HUES64 (cell line): ENCODE measurements around the gene HSD17B13.
"Not testable (repeated sequence)": the region's sequence is repeated elsewhere in the genome, so short reads cannot be mapped to it uniquely, and the experiment has no call there.

ENCODE experiments used
- H3K27ac ChIP-seq: 2 replicates; pipeline ENCODE4 v1.7.0; 2013; ENCODE audit warnings: low read depth, low read length, inconsistent platforms
- H3K27me3 ChIP-seq: 2 replicates; pipeline ENCODE4 v1.6.1; 2013; ENCODE audit warnings: mild to moderate bottlenecking, low read length; ENCODE audit not compliant: insufficient read depth
- H3K36me3 ChIP-seq: 2 replicates; pipeline ENCODE4 v1.6.1; 2013; ENCODE audit warnings: mild to moderate bottlenecking, low read length; ENCODE audit not compliant: insufficient read depth
- H3K4me1 ChIP-seq: 2 replicates; pipeline ENCODE4 v1.6.1; 2013; ENCODE audit warnings: mild to moderate bottlenecking, low read length, moderate library complexity; ENCODE audit not compliant: insufficient read depth
- H3K4me3 ChIP-seq: 2 replicates; pipeline ENCODE4 v1.5.1; 2013; ENCODE audit warnings: mild to moderate bottlenecking, low read length, moderate library complexity
- H3K9ac ChIP-seq: 2 replicates; pipeline ENCODE4 v1.6.1; 2013; ENCODE audit warnings: mild to moderate bottlenecking, low read depth, low read length
- H3K9me3 ChIP-seq: 2 replicates; pipeline ENCODE4 v1.6.1; 2013; ENCODE audit warnings: low read depth, low read length; ENCODE audit not compliant: insufficient read depth
- WGBS: fragments of 150-250, 120-280 bp; methylation state at CpG from one replicate; pipeline ENCODE4 v1.1.7; 2013; ENCODE audit warnings: missing lambda C conversion rate; 5-methylcytosine and 5-hydroxymethylcytosine counted together

HSD17B13 gene

DNA sequence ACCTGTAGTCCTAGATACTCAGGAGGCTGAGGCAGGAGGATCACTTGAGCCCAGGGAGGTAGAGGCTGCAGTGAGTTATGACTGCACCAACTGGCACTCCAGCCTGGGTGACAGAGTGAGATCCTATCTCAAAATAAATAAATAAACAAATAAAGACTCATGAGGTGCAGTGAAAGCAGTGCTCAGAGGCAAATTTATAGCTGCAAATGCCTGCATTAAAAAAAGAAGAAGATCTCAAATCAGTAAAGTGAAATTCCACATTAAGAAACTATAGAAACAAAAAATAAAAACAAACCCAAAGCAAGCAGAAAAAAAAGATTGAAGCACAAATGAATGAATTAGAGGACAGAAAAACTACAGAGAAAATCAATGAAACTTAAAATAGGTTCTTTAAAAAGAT is 22.5 kb upstream of the HSD17B13 start:
- Histone ChIP-seq H3K9me3 (no peaks in the 10 kb centered on the region), H3K36me3 (peaks cover 3% of the 10 kb centered on the region), H3K4me3 (no peak overlapping the region), H3K27ac (no peak overlapping the region), H3K27me3 (no peaks in the 10 kb centered on the region), H3K9ac (no peak overlapping the region), H3K4me1 (no peaks in the 10 kb centered on the region)

DNA sequence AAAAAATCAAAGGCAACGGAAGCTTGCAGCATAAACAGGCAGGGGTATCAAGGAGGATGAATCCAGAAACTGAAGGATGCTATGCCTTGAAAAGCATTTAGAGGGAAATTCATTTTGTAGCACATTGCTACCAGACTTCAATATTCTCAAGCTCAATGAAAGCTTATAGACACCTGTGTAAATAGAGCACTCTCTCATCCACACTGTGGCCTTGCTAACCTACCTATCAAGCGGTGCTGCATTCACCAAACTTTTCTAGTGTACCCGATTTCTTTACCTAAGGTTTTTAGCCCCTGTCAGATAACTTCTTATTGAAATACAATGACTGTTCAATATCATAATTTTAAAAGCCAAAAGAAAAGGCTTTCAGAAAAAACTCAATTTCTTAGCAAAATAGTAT is 20.2 kb upstream of the HSD17B13 start:
- Histone ChIP-seq H3K27ac (no peak overlapping the region), H3K36me3 (peaks cover 3% of the 10 kb centered on the region), H3K4me3 (no peak overlapping the region), H3K4me1 (no peaks in the 10 kb centered on the region), H3K9me3 (no peaks in the 10 kb centered on the region), H3K27me3 (no peaks in the 10 kb centered on the region), H3K9ac (no peak overlapping the region)
- WGBS: 98% methylated on average over 3 of the region's 3 CpGs

GRCh38 chr4:87341954-87342635 is 19.4 kb upstream of the HSD17B13 start:
- H3K4me1 ChIP-seq, H3K9ac ChIP-seq, H3K4me3 ChIP-seq, H3K36me3 ChIP-seq, H3K9me3 ChIP-seq, H3K27me3 ChIP-seq, H3K27ac ChIP-seq: not testable (repeated sequence)
- 92% methylated on average over 7 of the region's 8 CpGs for WGBS

- Histone ChIP-seq H3K4me1 (no peaks in the 10 kb centered on the region), H3K9me3 (no peaks in the 10 kb centered on the region), H3K36me3 (peaks cover 3% of the 10 kb centered on the region; the same call in 1 of the 2 replicates), H3K4me3 (no peak overlapping the region), H3K9ac (no peak overlapping the region), H3K27ac (no peak overlapping the region), H3K27me3 (no peaks in the 10 kb centered on the region)
- 94% methylated on average over 2 of the region's 2 CpGs for WGBS
Observed at GRCh38 chr4:87339440-87339839, 16.8 kb upstream of the HSD17B13 start.

GRCh38 chr4:87337361-87337760 is 14.7 kb upstream of the HSD17B13 start:
- no CpG with 5 or more reads among the region's 1 CpG for WGBS
- Histone ChIP-seq H3K36me3 (peaks cover 3% of the 10 kb centered on the region), H3K4me1 (no peaks in the 10 kb centered on the region), H3K27me3 (no peaks in the 10 kb centered on the region), H3K9ac (no peak overlapping the region), H3K4me3 (no peak overlapping the region), H3K9me3 (peaks cover 15% of the 10 kb centered on the region), H3K27ac (no peak overlapping the region)

DNA sequence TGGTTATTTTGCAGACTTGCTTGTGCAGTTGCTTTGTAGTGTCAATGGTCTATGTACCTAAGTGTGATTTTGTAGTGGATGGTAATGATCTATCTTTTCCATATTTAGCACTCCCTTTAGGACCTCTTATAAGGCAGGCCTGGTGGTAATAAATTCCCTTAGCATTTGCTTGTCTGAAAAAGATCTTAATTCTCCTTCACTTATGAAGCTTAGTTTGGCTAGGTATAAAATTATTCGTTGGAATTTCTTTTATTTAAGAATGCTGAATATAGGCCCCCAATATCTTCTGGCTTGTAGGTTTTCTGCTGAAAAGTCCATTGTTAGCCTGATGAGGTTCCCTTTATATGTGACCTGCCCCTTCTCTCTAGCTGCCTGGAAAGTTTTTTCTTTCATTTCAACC is 10.6 kb upstream of the HSD17B13 start:
- WGBS: 100% methylated on average over 1 of the region's 1 CpG
- Histone ChIP-seq H3K4me3 (no peak overlapping the region), H3K9me3 (peaks cover 15% of the 10 kb centered on the region)

GRCh38 chr4:87330761-87331160 is 8.1 kb upstream of the HSD17B13 start:
- no peaks in the 10 kb centered on the region for H3K4me1 ChIP-seq
- H3K36me3 ChIP-seq: no peaks in the 10 kb centered on the region; the same call in 1 of the 2 replicates
- no peak overlapping the region for H3K27ac ChIP-seq
- H3K9me3 ChIP-seq: peaks cover 15% of the 10 kb centered on the region
- WGBS: 88% methylated on average over 3 of the region's 4 CpGs
- no peak overlapping the region for H3K4me3 ChIP-seq
- H3K9ac ChIP-seq: no peak overlapping the region
- H3K27me3 ChIP-seq: no peaks in the 10 kb centered on the region

More for the DNA sequence above, 10.6 kb upstream of the HSD17B13 start:
- Histone ChIP-seq H3K9ac (no peak overlapping the region), H3K36me3 (peaks cover 3% of the 10 kb centered on the region; the same call in 1 of the 2 replicates), H3K27me3 (no peaks in the 10 kb centered on the region), H3K27ac (no peak overlapping the region), H3K4me1 (no peaks in the 10 kb centered on the region)

DNA sequence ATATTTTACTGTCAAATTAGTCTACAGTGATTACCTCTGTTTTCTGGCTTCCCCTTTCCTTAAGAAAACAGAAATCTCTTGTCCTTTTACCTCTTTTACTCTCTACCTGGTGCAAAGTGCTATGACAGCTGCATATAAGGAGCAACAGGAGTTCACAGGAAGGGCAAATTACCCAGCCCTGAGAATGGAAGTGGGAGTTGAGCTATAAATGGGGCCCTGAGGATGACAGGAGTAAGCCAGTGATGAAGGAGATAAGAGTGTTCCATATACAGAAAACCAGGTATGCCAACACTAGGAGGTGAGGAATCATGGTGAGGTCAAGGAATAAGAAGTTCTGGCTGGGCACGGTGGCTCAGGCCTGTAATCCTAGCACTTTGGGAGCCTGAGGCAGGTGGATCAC is 4.5 kb upstream of the HSD17B13 start:
- H3K9me3 ChIP-seq: no peaks in the 10 kb centered on the region
- H3K27me3 ChIP-seq: no peaks in the 10 kb centered on the region
- 97% methylated on average over 1 of the region's 1 CpG for WGBS
- H3K4me3 ChIP-seq: no peak overlapping the region
- H3K36me3 ChIP-seq: no peaks in the 10 kb centered on the region
- H3K9ac ChIP-seq: no peak overlapping the region
- no peak overlapping the region for H3K27ac ChIP-seq
- no peaks in the 10 kb centered on the region for H3K4me1 ChIP-seq

GRCh38 chr4:87326460-87326859 is 3.8 kb upstream of the HSD17B13 start:
- no peaks in the 10 kb centered on the region for H3K27me3 ChIP-seq
- no peak overlapping the region for H3K9ac ChIP-seq
- H3K4me3 ChIP-seq: no peak overlapping the region
- no peaks in the 10 kb centered on the region for H3K4me1 ChIP-seq
- no peaks in the 10 kb centered on the region for H3K9me3 ChIP-seq
- WGBS: no CpG with 5 or more reads among the region's 3 CpGs
- no peaks in the 10 kb centered on the region for H3K36me3 ChIP-seq
- no peak overlapping the region for H3K27ac ChIP-seq

DNA sequence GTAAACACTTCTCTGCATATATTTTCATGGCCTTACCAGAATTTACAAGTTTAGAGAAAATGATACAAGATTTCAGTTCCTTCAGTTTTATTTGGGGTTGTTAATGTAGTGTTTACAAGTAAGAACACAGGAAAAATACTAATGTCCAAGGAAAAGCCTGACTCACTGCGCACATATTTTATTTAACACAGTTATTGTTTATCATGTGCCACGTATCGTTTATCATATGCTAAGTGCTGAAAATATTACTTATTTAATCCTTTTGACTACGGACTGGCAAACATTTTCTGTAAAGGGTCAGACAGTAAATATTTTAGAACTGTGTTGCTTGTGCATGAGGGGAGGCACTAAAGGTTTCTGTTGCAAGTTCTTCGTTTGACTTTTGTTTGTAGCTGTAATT is 794 bp downstream of the HSD17B13 start:
- no peaks in the 10 kb centered on the region for H3K36me3 ChIP-seq
- no peaks in the 10 kb centered on the region for H3K27me3 ChIP-seq
- H3K9me3 ChIP-seq: no peaks in the 10 kb centered on the region
- H3K9ac ChIP-seq: no peak overlapping the region
- no peak overlapping the region for H3K27ac ChIP-seq
- 85% methylated on average over 5 of the region's 5 CpGs for WGBS
- no peaks in the 10 kb centered on the region for H3K4me1 ChIP-seq
- no peak overlapping the region for H3K4me3 ChIP-seq

- H3K36me3 ChIP-seq: no peaks in the 10 kb centered on the region
- no peaks in the 10 kb centered on the region for H3K4me1 ChIP-seq
- no peak overlapping the region for H3K27ac ChIP-seq
- H3K9me3 ChIP-seq: no peaks in the 10 kb centered on the region
- no peaks in the 10 kb centered on the region for H3K27me3 ChIP-seq
- no peak overlapping the region for H3K9ac ChIP-seq
- 100% methylated on average over 1 of the region's 1 CpG for WGBS
- H3K4me3 ChIP-seq: no peak overlapping the region
Observed at GRCh38 chr4:87317527-87317926, 5.2 kb downstream of the HSD17B13 start.

DNA sequence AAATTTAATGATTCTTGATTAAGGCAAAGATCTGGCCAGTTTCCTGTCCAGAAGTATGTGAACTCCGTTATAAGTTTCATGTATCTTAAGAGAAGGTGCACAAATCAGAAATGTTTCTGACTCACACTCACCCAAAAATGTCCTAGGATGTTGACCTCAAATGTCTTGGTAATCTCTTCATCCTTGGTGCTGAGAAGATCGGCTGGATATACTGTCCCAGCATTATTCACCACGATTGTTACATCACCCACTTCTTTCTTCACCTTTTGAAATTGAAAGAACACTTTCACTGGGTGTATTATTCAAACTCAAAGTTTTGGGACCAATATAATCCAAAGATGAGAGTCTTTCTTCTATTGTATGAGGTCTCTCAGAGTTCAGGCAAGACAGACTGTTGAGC is 5.7 kb downstream of the HSD17B13 start:
- no peak overlapping the region for H3K27ac ChIP-seq
- H3K27me3 ChIP-seq: no peaks in the 10 kb centered on the region
- H3K9me3 ChIP-seq: no peaks in the 10 kb centered on the region
- H3K9ac ChIP-seq: no peak overlapping the region
- 93% methylated on average over 3 of the region's 3 CpGs for WGBS
- H3K36me3 ChIP-seq: no peaks in the 10 kb centered on the region
- H3K4me1 ChIP-seq: no peaks in the 10 kb centered on the region
- no peak overlapping the region for H3K4me3 ChIP-seq
